GM18520 (cell line): ENCODE measurements around the gene ITPKC.

ENCODE experiments used
- ATAC-seq: cut with Tn5 transposase; IDR thresholded peaks from one replicate; pipeline ENCODE4 v1.9.1; 2021; ENCODE audit not compliant: unreplicated experiment

ITPKC gene

GRCh38 chr19:40786060-40787037 lies 69.4 kb downstream of the ITPKC start:
- no peak for ATAC-seq
